Measurements from ENCODE around the gene CNR2.

Gene CNR2

DNA sequence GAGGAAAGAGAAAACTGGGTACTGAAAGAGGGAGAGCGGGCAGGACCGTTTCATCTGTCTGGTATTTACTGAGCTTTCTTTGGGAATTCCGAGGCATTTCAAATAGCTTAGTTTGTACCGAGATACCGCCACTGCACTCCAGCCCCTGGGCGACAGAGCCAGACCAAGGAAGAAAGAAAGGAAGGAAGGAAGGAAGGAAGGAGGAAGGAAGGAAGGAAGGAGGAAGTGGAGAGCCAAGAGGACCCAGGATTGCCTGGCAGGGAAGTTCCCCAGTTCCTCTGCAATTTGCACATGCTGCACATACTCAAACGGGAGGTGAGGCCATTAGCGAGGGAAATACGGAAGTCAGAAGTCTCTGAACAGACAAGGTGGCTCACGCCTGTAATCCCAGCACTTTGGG, 44.1 kb downstream of the CNR2 start:
- in situ Hi-C loops (cut with MboI; ENCODE audit: low sequenced_read_pairs, unreplicated experiment), result no loop called here
- DNase-seq (ENCODE audit: low spot score), result no peak
- TF ChIP-seq, protein P1, sequence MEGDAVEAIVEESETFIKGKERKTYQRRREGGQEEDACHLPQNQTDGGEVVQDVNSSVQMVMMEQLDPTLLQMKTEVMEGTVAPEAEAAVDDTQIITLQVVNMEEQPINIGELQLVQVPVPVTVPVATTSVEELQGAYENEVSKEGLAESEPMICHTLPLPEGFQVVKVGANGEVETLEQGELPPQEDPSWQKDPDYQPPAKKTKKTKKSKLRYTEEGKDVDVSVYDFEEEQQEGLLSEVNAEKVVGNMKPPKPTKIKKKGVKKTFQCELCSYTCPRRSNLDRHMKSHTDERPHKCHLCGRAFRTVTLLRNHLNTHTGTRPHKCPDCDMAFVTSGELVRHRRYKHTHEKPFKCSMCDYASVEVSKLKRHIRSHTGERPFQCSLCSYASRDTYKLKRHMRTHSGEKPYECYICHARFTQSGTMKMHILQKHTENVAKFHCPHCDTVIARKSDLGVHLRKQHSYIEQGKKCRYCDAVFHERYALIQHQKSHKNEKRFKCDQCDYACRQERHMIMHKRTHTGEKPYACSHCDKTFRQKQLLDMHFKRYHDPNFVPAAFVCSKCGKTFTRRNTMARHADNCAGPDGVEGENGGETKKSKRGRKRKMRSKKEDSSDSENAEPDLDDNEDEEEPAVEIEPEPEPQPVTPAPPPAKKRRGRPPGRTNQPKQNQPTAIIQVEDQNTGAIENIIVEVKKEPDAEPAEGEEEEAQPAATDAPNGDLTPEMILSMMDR (IDR thresholded peaks at IDR 0.05; ENCODE audit: borderline replicate concordance, control extremely low read depth, extremely low read depth, insufficient read depth, missing control alignments), result no peak

DNA sequence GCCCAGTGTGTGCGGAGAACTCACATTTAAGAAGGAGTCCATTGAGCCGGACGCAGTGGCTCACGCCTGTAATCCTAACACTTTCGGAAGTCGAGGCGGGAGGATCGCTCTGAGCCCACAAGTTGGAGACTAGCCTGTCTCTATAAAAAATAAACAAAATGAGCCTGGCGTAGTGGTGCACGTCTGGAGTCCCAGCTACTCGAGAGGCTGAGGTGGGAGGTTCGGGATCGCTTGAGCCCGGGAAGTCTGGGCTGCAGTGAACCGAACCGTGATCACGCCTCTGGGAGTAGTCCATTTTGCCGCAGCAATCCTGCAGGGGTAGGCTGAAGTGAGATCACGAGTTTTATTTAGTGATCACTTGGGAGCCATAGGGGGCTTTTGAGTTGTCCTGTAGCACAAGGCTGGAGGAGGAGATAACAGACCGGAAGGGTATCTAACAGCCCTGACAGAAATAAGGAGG, 44.6 kb downstream of the CNR2 start:
- no peak for DNase-seq (ENCODE audit: low spot score)
- in situ Hi-C loops (cut with MboI; ENCODE audit: low sequenced_read_pairs, unreplicated experiment), result no loop called here
- TF ChIP-seq, protein P1 (IDR thresholded peaks at IDR 0.05; ENCODE audit: borderline replicate concordance, control extremely low read depth, extremely low read depth, insufficient read depth, missing control alignments), result no peak

DNA sequence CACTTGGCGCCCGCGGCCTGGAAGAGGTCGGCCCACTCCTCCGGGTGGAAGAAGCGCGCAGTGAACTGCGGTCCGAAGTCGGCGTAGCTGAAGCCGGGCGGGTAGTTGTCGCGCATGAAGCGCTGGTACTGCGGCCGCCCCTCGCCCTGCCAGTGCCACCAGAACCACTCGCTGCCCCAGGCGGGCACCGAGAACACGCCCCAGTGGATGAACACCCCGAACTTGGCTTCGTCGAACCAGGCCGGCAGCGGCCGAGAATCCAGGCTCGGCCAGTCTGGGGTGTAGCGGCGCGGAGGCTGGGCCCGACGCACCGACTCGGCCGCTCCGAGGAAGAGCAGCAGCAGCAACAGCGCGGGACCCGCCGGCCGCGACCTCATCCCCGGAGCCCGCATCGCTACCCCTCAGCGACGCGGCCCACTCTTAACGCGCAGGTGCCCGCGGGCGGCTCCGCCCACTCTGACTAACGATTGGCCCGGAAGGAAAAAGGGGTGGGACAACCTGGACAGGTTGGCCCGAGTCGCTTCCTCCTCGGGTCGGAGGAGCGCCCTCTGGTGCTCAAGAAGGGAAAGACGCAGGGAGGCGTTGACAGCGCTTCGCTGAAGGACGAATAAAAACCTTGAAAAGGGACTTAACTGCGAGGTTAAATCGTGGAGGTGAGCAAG, 45.1 kb downstream of the CNR2 start, which contains the start of gene FUCA1:
Gene FUCA1, minus strand, starts transcription at position 396 of the 662 bp plus-strand sequence. Its CDS starts 4 bp downstream, at position 392.
- TF ChIP-seq, protein P1 (IDR thresholded peaks at IDR 0.05; ENCODE audit: borderline replicate concordance, control extremely low read depth, extremely low read depth, insufficient read depth, missing control alignments), result peak; percentile 93
- DNase-seq (ENCODE audit: low spot score), result peak; percentile 98
- in situ Hi-C loops (cut with MboI; ENCODE audit: low sequenced_read_pairs, unreplicated experiment), result no loop called here

DNA sequence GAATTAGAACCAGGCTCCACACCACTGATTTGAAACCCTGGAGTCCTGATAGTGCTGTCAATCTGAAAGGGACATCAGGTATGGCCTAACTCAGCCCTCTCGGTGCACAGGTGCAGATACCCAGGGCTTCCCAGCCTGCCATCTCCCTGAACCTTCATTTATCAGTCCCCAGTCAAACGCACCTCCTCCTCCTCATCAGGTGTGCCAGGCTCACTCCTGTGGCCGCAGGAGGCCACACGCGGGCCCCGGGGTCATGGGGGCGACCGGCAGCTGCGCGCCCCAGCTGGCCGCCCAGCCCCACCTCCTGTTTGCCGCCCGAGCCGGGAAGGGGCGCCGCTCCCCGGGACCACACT, 45.6 kb downstream of the CNR2 start:
- in situ Hi-C loops (cut with MboI; ENCODE audit: low sequenced_read_pairs, unreplicated experiment), result no loop called here
- no peak for DNase-seq (ENCODE audit: low spot score)
- TF ChIP-seq, protein P1 (IDR thresholded peaks at IDR 0.05; ENCODE audit: borderline replicate concordance, control extremely low read depth, extremely low read depth, insufficient read depth, missing control alignments), result no peak

DNA sequence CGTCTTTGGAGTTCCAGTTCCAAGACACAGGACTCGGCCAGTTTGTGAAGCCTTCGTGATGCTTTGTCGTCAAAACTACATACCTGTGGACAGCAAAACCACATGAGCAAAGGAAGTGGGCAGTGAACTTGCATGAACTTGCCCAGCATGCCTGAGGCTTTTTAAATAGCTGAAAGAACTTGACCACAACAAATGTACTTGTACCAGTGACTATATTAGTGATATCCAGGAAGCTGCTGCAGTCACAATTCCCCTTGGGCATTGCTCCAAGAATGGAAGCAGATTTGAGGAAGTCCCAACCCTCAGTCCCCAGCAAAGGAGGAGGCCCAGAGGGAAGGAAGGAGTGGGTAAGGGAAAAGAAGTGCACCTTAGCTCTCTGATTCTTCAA, 47.6 kb downstream of the CNR2 start:
- TF ChIP-seq, protein P1 (IDR thresholded peaks at IDR 0.05; ENCODE audit: borderline replicate concordance, control extremely low read depth, extremely low read depth, insufficient read depth, missing control alignments), result no peak

DNA sequence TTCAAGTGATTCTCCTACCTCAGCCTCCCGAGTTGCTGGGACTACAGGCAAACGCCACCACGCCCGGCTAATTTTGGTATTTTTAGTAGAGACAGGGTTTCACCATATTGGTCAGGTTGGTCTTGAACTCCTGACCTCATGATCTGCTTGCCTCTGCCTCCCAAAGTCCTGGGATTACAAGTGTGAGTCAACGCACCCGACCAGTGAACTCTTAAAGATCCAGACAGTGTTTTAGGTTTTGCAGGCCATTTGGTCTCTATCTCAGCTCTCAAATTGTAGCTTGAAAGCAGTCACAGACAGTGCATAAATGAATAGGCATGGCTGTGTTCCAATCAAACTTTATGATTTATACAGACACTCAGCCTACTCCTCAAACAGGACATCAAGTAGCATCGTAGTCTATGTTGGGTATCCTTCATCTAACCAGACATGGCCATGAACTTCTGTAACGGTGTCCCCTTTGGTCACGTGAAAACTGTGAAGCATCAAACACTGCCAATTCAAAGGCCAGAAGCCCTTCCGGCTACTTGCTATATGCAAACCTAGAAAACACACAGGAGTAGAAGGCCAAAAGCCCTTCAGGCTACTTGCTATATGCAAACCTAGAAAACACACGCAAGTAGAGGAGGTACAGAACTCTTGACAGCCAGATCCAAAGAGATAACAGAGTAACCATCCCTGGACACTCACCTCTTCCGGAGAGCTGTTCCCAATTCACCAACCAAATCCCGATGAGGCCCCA, 48.2 kb downstream of the CNR2 start:
- DNase-seq (ENCODE audit: low spot score), result no peak
- TF ChIP-seq, protein P1 (IDR thresholded peaks at IDR 0.05; ENCODE audit: borderline replicate concordance, control extremely low read depth, extremely low read depth, insufficient read depth, missing control alignments), result no peak
- in situ Hi-C loops (cut with MboI; ENCODE audit: low sequenced_read_pairs, unreplicated experiment), result no loop called here

More for the DNA sequence above, 47.6 kb downstream of the CNR2 start:
- in situ Hi-C loops (cut with MboI; ENCODE audit: low sequenced_read_pairs, unreplicated experiment), result no loop called here
- DNase-seq (ENCODE audit: low spot score), result no peak
